ENCODE measurements around the gene SKAP1.
"Not testable (repeated sequence)": the region's sequence is repeated elsewhere in the genome, so short reads cannot be mapped to it uniquely, and the experiment has no call there.

Gene SKAP1

DNA sequence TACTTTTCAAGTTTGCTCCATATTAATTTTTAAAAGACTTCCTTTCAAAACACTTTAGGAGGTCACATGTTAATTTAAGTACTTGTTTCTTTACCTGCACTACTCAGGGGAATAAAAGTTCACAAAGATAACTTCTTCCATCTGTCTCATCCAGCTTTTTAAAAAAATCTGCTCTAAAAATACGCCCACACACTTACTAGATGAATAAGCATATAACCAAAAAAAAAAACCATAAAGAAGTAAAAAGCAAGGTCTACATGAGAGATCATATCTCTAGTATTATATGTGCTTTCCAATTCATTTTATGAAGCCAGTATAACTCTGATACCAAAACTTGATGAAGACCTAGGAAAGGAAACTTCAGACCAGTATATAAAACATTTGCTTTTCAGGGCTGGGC lies 17.2 kb downstream of the SKAP1 start:
- no peak for DNase-seq

DNA sequence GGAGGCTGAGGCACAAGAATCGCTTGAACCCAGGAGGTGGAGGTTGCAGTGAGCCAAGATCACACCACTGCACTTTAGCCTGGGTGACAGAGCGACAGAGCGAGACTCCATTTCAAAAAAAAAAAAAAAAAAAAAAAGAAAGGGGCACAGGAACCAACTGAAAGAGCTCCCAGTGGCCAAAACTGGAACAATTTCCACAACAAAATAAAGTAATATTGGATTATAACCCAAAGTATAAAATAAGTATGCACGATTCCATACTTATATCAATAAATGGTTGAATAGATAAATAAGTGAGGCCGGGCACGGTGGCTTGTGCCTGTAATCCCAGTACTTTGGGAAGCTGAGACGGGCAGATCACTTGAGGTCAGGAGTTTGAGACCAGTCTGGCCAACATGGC lies 19.2 kb downstream of the SKAP1 start:
- not testable (repeated sequence) for DNase-seq

DNA sequence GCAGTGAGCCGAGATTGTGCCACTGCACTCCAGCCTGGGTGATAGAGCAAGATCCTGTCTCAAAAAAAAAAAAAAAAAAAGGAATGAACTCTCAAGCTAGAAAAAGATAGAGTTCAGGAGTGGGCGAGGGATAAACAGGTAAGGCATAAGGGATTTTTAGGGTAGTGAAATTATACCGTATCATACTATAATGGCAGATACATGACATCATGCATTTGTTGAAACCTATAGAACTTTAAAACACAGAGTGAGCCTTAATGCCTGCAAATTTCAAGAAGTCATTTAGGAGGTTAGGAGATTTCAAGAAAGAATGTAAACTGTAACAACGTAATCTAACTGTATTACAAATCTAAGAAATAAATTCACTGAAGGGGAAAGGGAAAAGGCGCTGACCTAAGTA lies 20.4 kb downstream of the SKAP1 start:
- DNase-seq, result no peak

DNA sequence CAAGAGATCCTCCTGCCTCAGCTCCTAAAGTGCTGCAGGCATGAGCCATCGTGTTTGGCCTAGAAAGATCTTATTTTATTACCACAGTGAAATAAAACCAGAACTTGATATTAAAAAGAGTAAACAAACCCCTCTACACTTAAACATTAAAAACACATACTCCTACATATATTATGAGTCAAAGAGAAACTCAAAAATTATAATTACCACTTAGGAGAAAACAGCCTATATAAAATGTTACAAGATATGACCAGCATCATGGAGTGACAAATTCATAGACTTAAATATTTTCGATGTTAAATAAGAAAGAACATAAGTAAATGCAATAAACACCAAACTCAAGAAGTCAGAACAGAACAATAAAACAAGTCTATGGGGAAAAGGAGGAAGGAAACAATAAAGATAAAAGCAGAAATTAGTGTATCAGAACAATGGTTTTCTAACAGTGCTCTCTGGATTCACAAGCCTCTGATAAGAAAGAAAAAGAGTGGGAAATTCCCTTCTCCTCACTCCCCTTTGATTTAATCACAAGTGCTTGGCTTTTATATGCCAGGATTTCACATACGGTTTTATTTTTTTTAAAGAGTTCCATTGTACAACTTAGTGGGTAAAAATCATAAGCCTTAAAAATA lies 23.0 kb downstream of the SKAP1 start:
- no peak for DNase-seq

GRCh38 chr17:48394821-48395220 lies 35.2 kb downstream of the SKAP1 start:
- DNase-seq, result no peak

DNA sequence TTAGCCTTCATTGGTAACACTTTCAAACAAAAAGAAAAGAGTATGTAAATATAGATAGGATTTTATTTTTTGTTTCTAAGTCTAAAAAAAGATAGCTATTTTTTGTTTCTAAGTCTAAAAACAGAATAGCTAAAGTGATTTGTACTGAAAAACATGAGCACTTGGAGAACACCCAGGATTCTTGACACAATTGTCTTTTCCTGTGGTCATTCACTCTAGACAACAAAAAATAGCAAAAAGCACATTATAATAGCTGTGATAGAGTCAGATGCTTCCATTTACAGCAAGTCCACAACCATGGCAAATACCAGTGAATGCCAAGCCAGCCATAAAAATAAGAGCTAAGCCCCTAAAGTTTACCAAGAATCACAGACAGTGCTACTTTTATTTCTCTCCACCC lies 36.7 kb downstream of the SKAP1 start:
- DNase-seq, result no peak

DNA sequence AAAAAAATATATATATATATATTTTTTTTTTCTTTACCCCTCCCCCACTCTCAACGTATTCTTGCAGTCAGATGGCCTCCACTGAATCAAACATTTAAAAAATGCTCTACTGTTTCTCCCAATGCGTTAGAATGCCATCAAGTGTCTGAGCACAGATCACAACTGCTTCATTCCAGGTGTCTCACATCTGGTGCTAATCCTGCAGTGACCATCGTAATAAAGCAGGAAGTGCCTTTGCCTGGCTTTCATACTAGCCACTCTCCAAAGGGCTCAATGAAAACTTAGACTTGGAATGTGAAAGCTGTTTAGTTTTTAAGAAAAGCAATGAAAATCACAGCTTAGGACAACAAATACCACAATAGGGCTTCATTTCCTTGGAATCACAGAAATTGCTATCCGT lies 37.2 kb downstream of the SKAP1 start:
- no peak for DNase-seq

GRCh38 chr17:48391444-48391843 lies 38.6 kb downstream of the SKAP1 start:
- DNase-seq, result no peak

- DNase-seq, result peak in 1 of 2 experiments; percentile 23
Observed at GRCh38 chr17:48389903-48390302, 40.1 kb downstream of the SKAP1 start.

DNA sequence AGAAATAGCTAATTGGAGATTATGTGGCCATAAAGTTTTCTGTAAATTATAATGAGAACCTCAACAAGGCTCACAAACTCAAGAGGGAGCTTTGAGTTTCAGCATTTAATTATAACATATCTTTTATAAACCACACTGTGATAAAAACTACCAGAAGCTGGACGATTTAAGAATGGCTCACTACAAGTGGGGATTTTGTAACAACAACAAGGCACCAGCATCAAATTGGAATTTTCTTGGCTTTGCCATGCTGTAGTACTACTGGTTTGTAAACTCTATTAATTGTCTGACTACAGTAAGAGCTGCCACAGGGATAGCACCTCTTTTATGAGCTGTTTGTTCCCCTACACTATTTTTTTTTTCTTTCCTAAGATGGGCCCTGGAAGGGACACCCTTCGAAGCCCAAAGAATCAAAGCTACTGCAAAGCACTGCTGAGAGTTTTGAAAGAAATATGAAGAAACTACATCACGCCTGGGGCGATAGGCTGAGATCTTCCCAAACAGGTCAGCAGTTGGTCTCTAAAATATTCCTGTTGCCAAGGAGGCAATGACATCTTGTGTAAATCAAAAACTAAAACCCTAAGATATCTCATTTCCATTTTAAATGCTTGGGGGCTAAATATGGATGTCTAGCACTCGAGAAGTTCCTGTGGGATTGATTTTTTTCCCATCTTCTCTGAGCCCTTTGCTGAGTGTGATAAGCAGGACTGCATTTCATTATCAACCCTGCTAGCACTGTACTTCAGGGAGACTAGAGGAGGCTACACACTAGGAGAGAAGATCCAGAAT lies 40.9 kb downstream of the SKAP1 start:
- no peak for DNase-seq

DNA sequence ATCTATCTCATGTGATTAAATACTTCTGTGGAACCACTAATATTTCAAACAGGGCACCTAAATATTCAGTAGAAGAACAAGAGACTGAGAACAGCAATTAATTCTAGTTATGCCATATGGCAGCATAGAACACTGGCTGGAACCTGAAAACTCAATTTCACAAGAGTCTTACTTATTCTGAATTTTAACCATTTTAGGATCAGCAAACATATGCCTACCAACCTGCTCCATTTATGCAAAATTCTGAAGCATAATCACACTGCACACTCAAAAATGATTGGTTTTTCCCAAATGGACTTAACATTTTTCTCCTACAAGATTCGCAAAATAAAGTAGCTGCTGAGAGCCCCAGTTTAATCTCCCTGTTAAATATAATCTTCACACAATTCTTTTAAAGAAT lies 43.2 kb downstream of the SKAP1 start:
- no peak for DNase-seq

- no peak for DNase-seq
Observed at GRCh38 chr17:48385319-48385718, 44.7 kb downstream of the SKAP1 start.

- no peak for DNase-seq
Observed at GRCh38 chr17:48384164-48384563, 45.9 kb downstream of the SKAP1 start.

- no peak for DNase-seq
Observed at GRCh38 chr17:48382989-48383388, 47.0 kb downstream of the SKAP1 start.

DNA sequence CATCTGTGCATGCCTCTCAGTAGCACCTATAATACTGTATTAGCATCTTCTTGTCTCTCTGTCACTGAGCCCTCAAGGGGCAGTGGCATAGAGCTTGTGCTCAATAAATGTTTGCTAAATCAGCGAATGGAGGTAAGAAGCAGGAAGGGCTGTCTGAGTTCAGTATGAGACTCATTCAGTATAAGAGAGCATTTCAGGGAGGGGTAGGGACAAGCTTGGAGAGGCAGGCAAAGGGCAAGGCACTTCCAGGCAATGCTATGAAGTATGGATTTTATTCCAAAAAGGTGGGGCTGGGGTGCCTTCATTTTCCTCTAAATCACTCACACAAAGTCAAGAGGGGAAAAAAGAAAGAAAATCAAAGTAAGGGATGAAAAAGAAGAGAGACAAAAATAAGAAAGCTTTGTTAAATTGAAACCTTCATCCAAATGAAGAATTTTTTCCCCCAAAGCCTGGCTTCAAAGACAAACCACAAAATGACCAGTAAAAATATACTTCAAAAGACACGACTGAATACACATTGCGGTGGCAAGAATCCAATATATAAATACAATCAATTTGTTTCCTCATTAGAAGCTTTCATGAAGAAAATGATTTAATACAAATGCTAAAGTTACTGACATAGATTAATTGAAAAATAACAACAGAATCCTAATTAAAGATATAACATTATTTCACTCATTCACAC lies 51.2 kb downstream of the SKAP1 start:
- DNase-seq, result no peak

- DNase-seq, result no peak
Observed at GRCh38 chr17:48378238-48378637, 51.8 kb downstream of the SKAP1 start.

- DNase-seq, result no peak
Observed at GRCh38 chr17:48376682-48377325, 53.2 kb downstream of the SKAP1 start.

GRCh38 chr17:48375356-48375755 lies 54.7 kb downstream of the SKAP1 start:
- DNase-seq, result no peak

DNA sequence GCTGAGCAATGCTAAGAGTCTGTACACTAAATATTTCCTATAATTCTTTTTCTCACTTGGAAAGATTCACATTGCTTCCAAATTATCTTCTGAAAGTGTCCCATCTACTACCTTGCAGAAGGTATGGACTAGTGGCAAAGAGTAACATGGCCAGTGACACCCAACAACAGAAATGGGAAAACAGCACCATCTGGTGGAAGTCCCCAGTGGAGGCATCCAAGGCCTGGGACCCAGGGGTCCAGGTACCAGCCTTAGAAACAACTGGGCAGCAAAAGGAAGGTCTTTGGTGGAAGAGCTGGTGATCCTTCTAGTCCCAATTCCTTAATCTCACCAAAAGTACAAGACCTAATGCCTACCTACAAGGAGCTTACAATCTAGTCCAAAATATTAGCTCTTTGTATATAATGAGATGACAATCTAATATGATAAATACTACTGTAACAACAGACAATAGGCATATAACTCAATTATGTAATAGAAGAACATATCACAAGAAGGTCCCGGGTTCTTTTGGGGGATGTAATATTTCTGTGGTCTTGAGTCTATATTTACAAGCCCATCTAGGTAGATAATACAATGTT lies 55.3 kb downstream of the SKAP1 start:
- peak; percentile 26 to 83 for DNase-seq

DNA sequence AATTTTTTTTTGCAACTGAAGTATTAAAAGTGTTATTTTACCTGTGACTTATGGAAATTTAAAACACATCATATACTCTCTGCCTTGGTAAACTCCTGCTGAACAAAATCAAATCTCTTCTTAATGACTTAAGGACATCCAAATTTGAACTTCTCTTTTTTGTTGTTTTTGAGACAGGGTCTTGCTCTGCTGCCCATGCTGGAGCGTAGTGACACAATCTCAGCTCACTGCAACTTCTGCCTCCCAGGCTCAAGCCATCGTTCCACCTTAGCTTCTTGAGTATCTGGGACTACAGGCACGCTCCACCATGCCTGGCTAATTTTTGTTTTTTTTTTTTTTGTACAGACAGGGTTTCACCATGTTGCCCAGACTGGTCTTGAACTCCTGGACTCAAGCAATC lies 56.1 kb downstream of the SKAP1 start:
- DNase-seq, result no peak

DNA sequence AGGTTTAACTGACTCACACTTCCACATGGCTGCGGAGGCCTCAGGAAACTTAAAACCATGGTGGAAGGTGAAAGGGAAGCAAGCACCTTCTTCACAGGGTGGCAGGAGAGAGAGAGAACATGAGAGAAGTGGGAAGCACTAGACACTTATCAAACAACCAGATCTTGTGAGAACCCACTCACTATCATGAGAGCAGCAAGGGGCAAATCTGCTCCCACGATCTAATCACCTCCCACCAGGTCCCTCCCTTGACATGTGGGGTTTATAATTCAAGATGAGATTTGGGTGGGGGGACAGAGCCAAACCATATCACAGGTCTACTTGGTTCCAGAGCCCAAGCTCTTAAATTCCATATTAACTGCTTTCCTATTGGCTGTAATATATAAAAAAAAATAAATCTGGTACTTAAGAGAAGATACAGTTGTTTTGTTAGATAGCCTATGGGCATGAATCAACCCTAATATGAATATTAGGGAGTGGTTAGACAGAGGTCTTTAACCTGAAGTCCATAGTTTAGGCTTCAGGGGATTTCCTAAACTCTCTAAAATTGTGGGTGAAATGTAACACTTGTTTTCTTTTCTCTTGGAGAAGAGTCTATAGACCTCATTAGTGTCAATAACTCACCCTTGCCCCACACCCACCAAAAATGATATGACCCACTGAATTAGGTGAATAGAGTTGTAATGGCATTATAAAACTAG lies 56.7 kb downstream of the SKAP1 start:
- no peak for DNase-seq

DNA sequence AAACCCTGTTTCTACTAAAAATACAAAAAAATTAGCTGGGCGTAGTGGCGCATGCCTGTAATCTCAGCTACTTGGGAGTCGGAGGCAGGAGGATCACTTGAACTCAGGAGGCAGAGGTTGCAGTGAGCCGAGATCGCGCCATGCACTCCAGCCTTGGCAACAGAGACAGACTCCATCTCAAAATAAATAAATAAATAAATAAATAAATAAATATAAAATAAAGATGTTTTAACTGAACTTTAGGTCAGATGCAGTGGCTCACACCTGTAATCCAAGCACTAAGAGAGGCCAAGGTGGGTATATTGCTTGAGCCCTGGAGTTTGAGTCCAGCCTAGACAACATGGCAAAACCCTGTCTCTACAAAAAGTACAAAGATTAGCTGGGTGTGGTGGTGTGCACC lies 61.0 kb downstream of the SKAP1 start:
- not testable (repeated sequence) for DNase-seq
